ENCODE data around the gene DAZL. TPM values are rescaled to one million over a fixed set of nuclear protein-coding genes. Genes with fewer than 3 reads are reported as not detected.

Gene DAZL
- polyA plus RNA-seq, 1 donor = not detected

GRCh38 chr3:16596352-16597032 lies 8.7 kb downstream of the DAZL start:
- DNase-seq = no peak

DNA sequence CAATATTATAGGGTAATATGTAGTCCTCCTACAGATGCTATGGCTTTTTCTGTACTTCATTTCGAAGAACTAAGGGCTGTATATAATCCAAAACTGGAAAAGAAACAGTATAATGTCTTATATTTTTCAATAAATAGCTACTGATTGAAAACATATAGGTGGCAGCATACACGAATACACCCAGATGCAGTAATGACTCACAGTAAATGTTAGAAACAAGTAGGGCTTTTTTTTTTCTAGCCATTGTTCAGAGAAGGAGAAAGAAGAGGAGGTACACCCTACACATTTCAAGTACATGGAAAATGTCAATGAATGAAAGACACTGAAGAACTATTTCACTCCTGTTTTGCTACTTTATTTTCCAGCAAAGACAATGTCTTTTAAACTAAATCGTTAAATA lies 9.4 kb downstream of the DAZL start:
- no peak for DNase-seq

- DNase-seq = no peak
These were observed 15.2 kb downstream of the DAZL start for GRCh38 chr3:16589867-16590624.

- no peak for DNase-seq
These were observed 16.1 kb downstream of the DAZL start for GRCh38 chr3:16589120-16589519.

DNA sequence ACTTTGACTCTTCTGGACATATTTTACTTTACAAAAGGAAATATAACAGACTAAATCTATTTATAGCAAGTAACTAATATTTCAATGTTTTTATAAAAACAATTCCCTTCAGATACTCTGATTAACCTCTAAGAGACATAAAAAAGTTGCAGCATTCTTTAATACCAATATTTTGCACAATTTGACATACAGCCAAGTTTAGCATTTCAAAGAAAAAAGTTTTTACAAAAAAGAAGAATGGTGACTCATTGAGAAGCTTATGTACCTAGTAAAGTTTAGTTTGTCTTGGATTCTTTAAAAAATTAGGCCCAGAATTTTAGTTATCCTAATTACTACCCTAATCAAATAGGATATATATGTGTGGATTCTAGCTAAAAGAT lies 17.6 kb downstream of the DAZL start:
- DNase-seq = no peak

DNA sequence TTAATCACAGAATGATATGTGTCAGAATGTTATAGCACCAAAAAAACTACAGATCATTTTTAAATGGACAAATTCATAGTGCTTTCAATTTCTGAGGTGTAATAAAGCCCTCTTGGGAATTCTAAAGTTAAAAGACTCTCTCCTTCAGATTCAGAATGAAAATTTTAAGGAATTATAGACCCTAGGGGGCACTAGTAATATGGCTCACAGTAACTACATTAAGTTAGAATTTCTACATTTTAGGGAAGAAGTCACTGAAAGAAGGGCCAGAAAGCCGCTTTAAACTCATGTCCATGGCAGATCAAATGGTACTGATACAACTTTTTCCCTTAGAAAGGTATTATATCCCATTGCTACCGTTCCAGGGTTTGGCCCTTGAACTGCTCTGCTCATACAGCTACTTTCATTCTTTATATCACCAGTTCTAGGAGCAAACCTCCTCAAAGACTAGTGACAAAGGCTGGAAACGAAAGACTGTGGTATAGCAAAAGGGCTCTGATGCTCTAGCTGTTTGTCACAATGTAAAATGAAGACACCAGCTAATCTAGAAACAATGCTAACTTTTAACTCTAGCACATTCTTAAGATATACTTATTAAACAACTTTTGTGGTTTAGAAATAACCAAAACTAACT lies 18.1 kb downstream of the DAZL start:
- DNase-seq = no peak

DNA sequence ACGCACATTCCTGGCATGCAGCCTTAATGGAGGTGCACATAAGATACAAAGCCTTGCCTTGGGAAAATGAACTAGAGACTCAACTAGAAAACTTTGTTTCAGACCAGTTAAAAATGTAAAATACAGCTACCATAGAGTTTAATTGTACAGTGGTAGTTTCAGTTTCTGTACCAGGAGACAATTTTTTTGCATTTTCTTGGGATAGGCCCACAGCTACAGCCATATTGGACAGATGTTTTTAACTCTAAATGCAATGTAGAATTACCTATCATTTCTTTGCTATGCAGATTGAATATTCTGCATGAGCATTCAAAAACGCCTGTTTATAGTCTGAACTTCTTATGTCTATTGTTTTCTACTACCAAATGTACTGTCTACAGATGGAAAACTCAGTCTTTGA lies 20.3 kb downstream of the DAZL start:
- no peak for DNase-seq

DNA sequence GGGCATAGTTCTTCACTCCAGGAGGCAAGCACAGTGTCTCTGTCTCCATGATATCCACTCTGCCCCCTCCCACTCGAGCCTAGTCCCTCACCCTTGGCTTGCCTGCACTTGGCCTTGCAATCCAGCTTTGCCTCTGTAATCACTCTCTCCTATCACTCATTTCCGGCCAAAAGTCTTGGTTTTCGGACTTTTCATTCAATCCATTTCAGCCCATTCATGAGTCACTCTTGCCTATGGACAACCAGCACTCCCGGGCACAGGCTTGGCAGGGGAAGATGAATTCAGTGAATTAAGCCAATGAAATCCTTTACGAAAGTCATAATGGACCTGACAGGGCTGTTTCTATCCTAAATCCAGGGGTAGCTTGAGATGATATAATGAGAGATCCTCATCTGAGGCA lies 21.7 kb downstream of the DAZL start:
- no peak for DNase-seq

GRCh38 chr3:16570113-16570512 lies 35.1 kb downstream of the DAZL start:
- DNase-seq = no peak

- DNase-seq = no peak
These were observed 36.7 kb downstream of the DAZL start for GRCh38 chr3:16568532-16568931.

DNA sequence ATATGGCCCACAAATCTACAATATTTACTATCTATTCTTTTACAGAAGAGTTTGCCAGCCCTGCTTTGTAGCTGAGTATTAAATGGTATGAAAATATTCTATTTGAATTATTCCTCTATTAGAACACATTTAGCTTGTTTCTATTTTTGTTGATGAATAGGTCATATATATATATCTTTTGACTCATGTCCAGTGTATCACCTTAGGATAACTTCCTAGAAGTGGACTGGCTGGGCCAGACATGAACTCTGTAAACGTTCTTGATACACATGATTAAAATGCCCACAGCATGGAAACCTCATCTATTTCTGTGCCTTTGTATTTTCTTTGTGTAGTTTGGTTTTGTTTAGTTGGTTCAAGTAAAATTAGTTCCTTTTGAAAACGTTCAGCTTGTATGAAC lies 37.1 kb downstream of the DAZL start:
- DNase-seq = no peak

GRCh38 chr3:16559653-16560365 lies 45.4 kb downstream of the DAZL start:
- DNase-seq = no peak

DNA sequence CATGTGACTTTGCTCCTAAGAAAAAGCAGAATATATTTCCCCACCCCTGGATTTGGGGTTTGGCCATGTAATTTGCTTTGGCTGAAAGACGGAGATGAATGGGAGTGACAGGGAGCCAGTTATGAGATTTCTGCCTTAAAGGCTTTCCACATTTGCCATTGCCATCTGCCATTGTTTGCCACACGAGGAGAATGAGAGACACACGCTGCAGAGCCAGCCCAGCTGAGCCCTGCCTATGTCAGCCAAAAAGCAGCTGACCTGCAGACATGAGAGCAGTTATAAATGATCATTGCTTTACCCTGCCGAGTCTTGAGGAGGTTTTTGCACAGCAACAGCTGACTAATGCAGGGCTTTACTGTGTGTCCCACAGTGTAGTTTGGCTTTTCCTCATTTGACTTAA lies 51.1 kb downstream of the DAZL start:
- DNase-seq = no peak

DNA sequence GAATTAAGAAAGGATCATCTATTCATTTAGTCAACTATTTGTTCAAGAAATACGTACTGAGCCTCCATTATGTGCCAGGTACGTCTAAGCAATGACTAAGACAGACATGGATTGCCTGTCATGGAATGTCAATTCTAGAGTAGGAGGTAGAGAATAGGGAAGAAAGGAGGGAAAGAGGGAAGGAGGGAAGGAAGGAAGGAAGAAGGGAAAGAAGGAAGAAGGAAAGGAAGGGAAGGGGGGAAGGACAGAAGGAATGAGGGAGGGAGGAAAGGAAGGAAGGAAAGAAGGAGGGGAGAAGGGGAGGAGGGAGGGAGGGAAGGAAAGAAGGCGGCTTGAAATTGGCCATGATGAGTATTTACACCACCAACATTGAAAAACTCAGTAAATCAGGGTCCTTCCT lies 52.5 kb downstream of the DAZL start:
- DNase-seq = no peak

GRCh38 chr3:16551342-16551976 lies 53.8 kb downstream of the DAZL start:
- no peak for DNase-seq

GRCh38 chr3:16550676-16551341 lies 54.4 kb downstream of the DAZL start:
- DNase-seq = peak; percentile 85

- no peak for DNase-seq
These were observed 54.9 kb downstream of the DAZL start for GRCh38 chr3:16550305-16550675.

- DNase-seq = no peak
These were observed 56.5 kb downstream of the DAZL start for GRCh38 chr3:16548721-16549120.

GRCh38 chr3:16547561-16548357 lies 57.5 kb downstream of the DAZL start:
- DNase-seq = no peak

DNA sequence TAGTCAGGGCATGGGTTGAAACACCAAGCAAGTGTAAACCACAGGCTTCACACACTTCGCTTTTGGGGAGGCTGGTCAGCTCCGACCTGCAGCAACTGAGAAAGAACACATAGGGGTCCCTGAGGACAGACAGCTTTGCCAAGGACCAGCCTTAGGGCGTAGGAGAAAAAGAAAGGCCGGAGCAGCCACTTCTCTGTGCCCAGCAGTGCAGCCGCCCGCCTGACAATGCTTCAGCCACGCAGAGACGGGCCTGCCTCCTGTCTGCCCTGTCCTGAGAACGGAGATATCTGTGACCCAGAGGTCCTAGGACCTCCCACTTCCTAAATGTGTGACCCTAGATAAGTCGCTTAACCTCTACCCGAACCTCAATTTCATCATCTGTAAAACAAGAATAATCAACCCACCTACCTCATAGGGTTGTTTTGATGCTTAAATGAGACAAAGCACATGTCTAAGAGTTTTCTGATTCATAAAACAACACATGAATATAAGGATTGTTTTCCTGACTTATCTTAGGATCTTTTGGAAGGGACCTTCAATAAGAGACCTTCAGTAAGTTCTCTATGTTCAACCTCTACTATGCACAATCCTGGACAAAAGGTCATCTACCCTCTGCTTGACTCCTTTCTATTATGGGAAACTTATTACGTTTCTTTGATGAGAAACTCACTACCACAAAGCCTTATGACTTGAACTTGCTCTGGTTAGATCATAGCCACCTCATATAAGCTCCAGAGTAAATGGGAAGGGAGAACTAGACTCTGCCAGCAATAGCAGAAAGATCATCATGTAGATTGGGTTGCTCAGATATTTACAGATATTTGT lies 58.8 kb downstream of the DAZL start:
- no peak for DNase-seq

Measured in left kidney (tissue), 2 donors.